Measurements from ENCODE around the gene UPP2.

DNA sequence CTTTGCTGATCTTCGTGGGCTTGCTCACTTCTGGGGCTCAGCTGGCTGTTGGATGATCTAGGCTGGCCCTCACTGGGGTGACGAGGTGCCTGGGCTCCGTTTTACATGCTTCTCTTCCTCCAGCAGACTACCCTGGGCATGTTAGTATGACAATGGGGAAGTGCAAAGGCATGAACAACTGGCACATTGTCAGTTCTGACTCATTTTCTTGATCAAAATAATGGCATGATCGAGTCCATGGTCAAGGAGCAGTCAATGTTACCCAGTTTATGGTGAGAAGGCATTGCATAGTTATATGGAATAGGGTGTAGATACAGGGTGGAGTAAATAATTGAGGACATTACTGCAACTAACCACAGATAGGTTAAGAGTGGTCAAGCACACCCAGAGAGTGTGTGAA lies 10.0 kb upstream of the UPP2 start:
- TF ChIP-seq, protein P1, sequence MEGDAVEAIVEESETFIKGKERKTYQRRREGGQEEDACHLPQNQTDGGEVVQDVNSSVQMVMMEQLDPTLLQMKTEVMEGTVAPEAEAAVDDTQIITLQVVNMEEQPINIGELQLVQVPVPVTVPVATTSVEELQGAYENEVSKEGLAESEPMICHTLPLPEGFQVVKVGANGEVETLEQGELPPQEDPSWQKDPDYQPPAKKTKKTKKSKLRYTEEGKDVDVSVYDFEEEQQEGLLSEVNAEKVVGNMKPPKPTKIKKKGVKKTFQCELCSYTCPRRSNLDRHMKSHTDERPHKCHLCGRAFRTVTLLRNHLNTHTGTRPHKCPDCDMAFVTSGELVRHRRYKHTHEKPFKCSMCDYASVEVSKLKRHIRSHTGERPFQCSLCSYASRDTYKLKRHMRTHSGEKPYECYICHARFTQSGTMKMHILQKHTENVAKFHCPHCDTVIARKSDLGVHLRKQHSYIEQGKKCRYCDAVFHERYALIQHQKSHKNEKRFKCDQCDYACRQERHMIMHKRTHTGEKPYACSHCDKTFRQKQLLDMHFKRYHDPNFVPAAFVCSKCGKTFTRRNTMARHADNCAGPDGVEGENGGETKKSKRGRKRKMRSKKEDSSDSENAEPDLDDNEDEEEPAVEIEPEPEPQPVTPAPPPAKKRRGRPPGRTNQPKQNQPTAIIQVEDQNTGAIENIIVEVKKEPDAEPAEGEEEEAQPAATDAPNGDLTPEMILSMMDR (IDR thresholded peaks at IDR 0.05): no peak
- TF ChIP-seq EZH2 (IDR thresholded peaks at IDR 0.05; ENCODE audit: borderline replicate concordance, insufficient read depth, low read depth, low read length, poor library complexity, severe bottlenecking): no peak
